Measurements from ENCODE around the gene CLDND2. TPM values are rescaled to one million over a fixed set of nuclear protein-coding genes. Genes with fewer than 3 reads are reported as not detected.

The CLDND2 gene
- total RNA-seq, 1 donor from 2014 or later: not detected

DNA sequence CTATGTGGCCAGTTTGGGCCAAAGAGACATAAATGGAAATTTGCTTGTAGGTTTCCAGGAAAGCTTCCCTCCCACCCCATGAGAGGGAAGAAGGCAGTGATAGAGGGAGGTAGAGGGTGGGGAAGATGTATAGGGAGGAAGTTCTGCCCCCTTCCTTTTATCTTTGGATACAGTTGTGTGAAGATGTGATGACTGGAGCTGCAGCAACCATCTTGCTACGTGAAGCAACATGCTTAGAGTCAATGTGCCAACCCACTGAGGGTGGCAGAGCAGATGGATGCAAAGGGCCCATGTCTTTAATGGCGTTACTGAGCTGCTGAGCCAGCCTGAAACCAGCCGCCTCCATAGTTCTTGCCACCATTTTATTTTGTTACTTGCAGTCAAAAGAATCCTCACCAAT is 37.6 kb downstream of the CLDND2 start:
- DNase-seq (ENCODE audit: low spot score): no peak

DNA sequence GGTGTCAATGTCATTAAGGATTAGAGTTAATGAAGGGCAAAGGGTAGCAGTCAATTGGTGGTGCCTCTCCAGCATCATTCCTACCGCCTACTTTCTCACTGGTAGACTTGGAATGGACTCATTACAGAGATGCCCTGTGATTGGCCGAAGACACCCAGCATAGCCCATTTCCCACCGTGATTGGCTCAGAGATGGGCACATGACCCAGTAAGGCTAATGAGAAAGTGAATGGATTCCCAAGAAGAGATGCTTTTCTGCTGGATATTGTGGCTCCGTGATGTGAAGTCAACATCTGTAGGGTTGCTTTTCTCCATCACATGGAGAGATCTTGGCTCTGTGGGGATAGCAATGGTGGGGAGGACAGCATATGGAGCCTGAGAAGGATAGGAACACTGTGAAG is 38.4 kb downstream of the CLDND2 start:
- TF ChIP-seq, protein P1, sequence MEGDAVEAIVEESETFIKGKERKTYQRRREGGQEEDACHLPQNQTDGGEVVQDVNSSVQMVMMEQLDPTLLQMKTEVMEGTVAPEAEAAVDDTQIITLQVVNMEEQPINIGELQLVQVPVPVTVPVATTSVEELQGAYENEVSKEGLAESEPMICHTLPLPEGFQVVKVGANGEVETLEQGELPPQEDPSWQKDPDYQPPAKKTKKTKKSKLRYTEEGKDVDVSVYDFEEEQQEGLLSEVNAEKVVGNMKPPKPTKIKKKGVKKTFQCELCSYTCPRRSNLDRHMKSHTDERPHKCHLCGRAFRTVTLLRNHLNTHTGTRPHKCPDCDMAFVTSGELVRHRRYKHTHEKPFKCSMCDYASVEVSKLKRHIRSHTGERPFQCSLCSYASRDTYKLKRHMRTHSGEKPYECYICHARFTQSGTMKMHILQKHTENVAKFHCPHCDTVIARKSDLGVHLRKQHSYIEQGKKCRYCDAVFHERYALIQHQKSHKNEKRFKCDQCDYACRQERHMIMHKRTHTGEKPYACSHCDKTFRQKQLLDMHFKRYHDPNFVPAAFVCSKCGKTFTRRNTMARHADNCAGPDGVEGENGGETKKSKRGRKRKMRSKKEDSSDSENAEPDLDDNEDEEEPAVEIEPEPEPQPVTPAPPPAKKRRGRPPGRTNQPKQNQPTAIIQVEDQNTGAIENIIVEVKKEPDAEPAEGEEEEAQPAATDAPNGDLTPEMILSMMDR (IDR thresholded peaks at IDR 0.05): no peak
- TF ChIP-seq EZH2phosphoT487 (IDR thresholded peaks at IDR 0.05) (no peak), EZH2 (IDR thresholded peaks at IDR 0.05) (no peak)
- Mint-ChIP-seq H3K36me3 (peaks cover 26% of the 10 kb centered on the region), H3K9me3 (peaks cover 2% of the 10 kb centered on the region), H3K27me3 (ENCODE audit: insufficient read depth, low read depth) (peaks cover 7% of the 10 kb centered on the region), H3K4me3 (no peak overlapping the region), H3K4me1 (peaks cover 2% of the 10 kb centered on the region), H3K27ac (no peak overlapping the region)
- Histone ChIP-seq H3K9ac (no peak overlapping the region), H3K36me3 (no peaks in the 10 kb centered on the region), H3K4me1 (no peaks in the 10 kb centered on the region), H3K4me2 (no peak overlapping the region), H3K79me2 (ENCODE audit: low read depth) (no peaks in the 10 kb centered on the region), H4K20me1 (ENCODE audit: low read depth) (no peaks in the 10 kb centered on the region), H3K27ac (no peak overlapping the region), H2AFZ (replicated peaks) (no peak overlapping the region), H3K4me3 (no peak overlapping the region), H3K27me3 (peaks cover 7% of the 10 kb centered on the region), H3K9me3 (ENCODE audit: low read depth) (no peaks in the 10 kb centered on the region), H3F3A (ENCODE audit: low read depth) (no peaks in the 10 kb centered on the region)
- no peak for DNase-seq (ENCODE audit: low spot score)

More for the DNA sequence above, 37.6 kb downstream of the CLDND2 start:
- H3K27ac Mint-ChIP-seq: no peak overlapping the region
- Histone ChIP-seq H3K79me2 (ENCODE audit: low read depth) (no peaks in the 10 kb centered on the region), H3K27ac (no peak overlapping the region), H3K4me1 (no peaks in the 10 kb centered on the region), H3K36me3 (no peaks in the 10 kb centered on the region), H4K20me1 (ENCODE audit: low read depth) (no peaks in the 10 kb centered on the region), H3K9ac (no peak overlapping the region), H3K27me3 (peaks cover 7% of the 10 kb centered on the region), H3F3A (ENCODE audit: low read depth) (no peaks in the 10 kb centered on the region), H2AFZ (replicated peaks) (no peak overlapping the region), H3K9me3 (ENCODE audit: low read depth) (no peaks in the 10 kb centered on the region), H3K4me2 (no peak overlapping the region), H3K4me3 (no peak overlapping the region)
- H3K36me3 Mint-ChIP-seq: peaks cover 19% of the 10 kb centered on the region
- no peak overlapping the region for H3K4me3 Mint-ChIP-seq
- peaks cover 2% of the 10 kb centered on the region for H3K4me1 Mint-ChIP-seq
- TF ChIP-seq, protein P1 (IDR thresholded peaks at IDR 0.05): no peak
- TF ChIP-seq EZH2 (IDR thresholded peaks at IDR 0.05) (no peak), EZH2phosphoT487 (IDR thresholded peaks at IDR 0.05) (no peak)
- H3K9me3 Mint-ChIP-seq: peaks cover 2% of the 10 kb centered on the region
- H3K27me3 Mint-ChIP-seq (ENCODE audit: insufficient read depth, low read depth): peaks cover 5% of the 10 kb centered on the region

DNA sequence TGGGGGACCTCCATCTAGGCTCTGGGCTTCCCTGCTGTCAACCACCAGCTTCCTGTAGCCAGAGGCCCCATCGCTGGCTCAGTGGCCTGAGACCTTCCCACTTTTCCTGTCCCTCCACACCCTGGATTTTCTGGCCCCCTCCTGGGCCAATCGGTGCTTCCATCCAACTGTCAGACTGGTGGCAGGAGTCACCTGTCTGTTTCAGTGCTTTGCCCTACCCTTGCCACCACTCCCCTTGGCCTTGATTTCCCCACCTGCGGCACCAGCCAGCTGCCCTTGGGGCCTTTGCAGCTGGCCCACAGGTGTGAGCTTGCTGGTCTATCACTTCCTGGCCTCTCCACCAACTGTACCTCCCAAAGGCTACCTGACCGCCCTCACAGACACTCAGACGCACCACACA is 39.4 kb downstream of the CLDND2 start:
- H3K9ac ChIP-seq: no peak overlapping the region
- H3K27ac ChIP-seq: no peak overlapping the region
- no peak overlapping the region for H3K4me2 ChIP-seq
- Mint-ChIP-seq H3K4me3 (no peak overlapping the region), H3K27ac (no peak overlapping the region), H3K4me1 (peaks cover 2% of the 10 kb centered on the region), H3K27me3 (ENCODE audit: insufficient read depth, low read depth) (peaks cover 7% of the 10 kb centered on the region), H3K36me3 (peaks cover 26% of the 10 kb centered on the region), H3K9me3 (peaks cover 2% of the 10 kb centered on the region)
- H3K4me1 ChIP-seq: no peaks in the 10 kb centered on the region
- no peak for TF ChIP-seq EZH2phosphoT487 (IDR thresholded peaks at IDR 0.05)
- peaks cover 7% of the 10 kb centered on the region for H3K27me3 ChIP-seq
- H3K79me2 ChIP-seq (ENCODE audit: low read depth): no peaks in the 10 kb centered on the region
- H3K9me3 ChIP-seq (ENCODE audit: low read depth): no peaks in the 10 kb centered on the region
- H3F3A ChIP-seq (ENCODE audit: low read depth): no peaks in the 10 kb centered on the region
- H3K4me3 ChIP-seq: no peak overlapping the region
- no peaks in the 10 kb centered on the region for H4K20me1 ChIP-seq (ENCODE audit: low read depth)
- H3K36me3 ChIP-seq: no peaks in the 10 kb centered on the region
- DNase-seq (ENCODE audit: low spot score): no peak
- H2AFZ ChIP-seq (replicated peaks): no peak overlapping the region

DNA sequence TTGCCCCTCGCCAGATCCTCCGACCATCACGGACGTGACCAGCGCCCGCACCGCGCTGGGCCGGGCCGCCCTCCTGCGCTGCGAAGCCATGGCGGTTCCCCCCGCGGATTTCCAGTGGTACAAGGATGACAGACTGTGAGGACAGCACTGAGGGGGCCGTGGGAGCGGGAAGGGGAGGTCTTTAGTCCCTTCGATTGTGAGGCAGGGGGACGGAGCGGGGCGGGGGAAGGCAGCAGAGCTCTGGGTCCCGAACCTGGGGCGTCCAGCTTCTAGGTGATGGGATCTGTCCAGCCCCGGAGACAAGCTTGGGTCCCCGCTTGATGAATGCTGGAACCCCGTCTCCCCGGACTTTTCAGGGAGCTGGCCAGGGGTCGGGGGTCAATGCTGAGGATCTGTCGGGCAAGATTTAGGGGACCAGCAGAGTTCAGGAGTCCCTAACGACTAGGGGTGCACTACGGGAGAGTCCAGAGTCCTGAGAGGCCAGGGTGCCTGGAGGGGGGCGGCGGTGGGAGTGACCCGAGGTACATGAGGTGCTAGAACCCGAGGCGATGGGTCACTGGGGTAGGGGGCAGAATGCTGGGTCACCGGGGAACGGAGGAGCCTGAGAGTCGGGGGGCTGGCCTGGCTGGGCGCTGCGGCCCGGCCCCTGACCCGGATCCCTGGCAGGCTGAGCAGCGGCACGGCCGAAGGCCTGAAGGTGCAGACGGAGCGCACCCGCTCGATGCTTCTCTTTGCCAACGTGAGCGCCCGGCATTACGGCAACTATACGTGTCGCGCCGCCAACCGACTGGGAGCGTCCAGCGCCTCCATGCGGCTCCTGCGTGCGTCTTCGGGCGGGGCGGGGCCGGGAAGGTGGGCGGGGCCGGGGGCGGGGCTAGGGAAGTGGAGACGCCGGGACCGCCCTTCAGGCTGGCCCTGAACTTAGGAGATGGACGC is 41.5 kb downstream of the CLDND2 start:
- H3K27ac Mint-ChIP-seq: no peak overlapping the region
- H3K36me3 Mint-ChIP-seq: peaks cover 26% of the 10 kb centered on the region
- no peak overlapping the region for H3K9ac ChIP-seq
- H3K27me3 ChIP-seq: peaks cover 7% of the 10 kb centered on the region
- peak overlapping the region; percentile 60 for H3K4me2 ChIP-seq
- peak; percentile 84 for DNase-seq (ENCODE audit: low spot score)
- no peaks in the 10 kb centered on the region for H3K79me2 ChIP-seq (ENCODE audit: low read depth)
- H3K27ac ChIP-seq: no peak overlapping the region
- H3K4me3 ChIP-seq: peak overlapping the region; percentile 25
- no peaks in the 10 kb centered on the region for H3K4me1 ChIP-seq
- no peaks in the 10 kb centered on the region for H3F3A ChIP-seq (ENCODE audit: low read depth)
- H3K9me3 Mint-ChIP-seq: peaks cover 2% of the 10 kb centered on the region
- H4K20me1 ChIP-seq (ENCODE audit: low read depth): no peaks in the 10 kb centered on the region
- peaks cover 10% of the 10 kb centered on the region for H3K27me3 Mint-ChIP-seq (ENCODE audit: insufficient read depth, low read depth)
- H3K36me3 ChIP-seq: no peaks in the 10 kb centered on the region
- H3K4me3 Mint-ChIP-seq: no peak overlapping the region
- no peaks in the 10 kb centered on the region for H3K9me3 ChIP-seq (ENCODE audit: low read depth)
- H2AFZ ChIP-seq (replicated peaks): no peak overlapping the region
- TF ChIP-seq EZH2phosphoT487 (IDR thresholded peaks at IDR 0.05): no peak
- no peak for TF ChIP-seq EZH2 (IDR thresholded peaks at IDR 0.05)
- TF ChIP-seq, protein P1 (IDR thresholded peaks at IDR 0.05): peak; percentile 46
- peaks cover 2% of the 10 kb centered on the region for H3K4me1 Mint-ChIP-seq

Data from neural progenitor cell (in vitro differentiated cells).